B cell (primary cell): Measurements from ENCODE around the gene NCBP2. TPM values are rescaled to one million over a fixed set of nuclear protein-coding genes. Genes with fewer than 3 reads are reported as not detected.

ENCODE experiments used
- ATAC-seq: fragments of 200-7000 bp; cut with Tn5 transposase; one replicate; pipeline ENCODE4 v1.10.0; 2021; ENCODE audit warnings: low read depth, mild to moderate bottlenecking, moderate number of reproducible peaks, moderate library complexity
- CTCF ChIA-PET: fragments of 350-600 bp; sonication (Branson Sonifier 250); formaldehyde crosslinking; loops from one replicate; lab custom pipeline; 2021; ENCODE audit warnings: antibody characterized with exemption, inconsistent platforms; lab: Charles Lee
- POLR2A ChIA-PET: fragments of 350-600 bp; sonication (Branson Sonifier 250); formaldehyde crosslinking; loops from one replicate; lab custom pipeline; 2021; ENCODE audit warnings: antibody characterized with exemption; lab: Charles Lee
- DNase-seq: peaks from one replicate; pipeline ENCODE4 v3.0.0; 2013
- H2AFZ ChIP-seq: 2 replicates; pipeline ENCODE4 v1.6.1; 2012; ENCODE audit warnings: mild to moderate bottlenecking, low read depth, low read length; ENCODE audit not compliant: insufficient read depth, poor library complexity, severe bottlenecking
- H3K27ac ChIP-seq, 2 donors: 1 replicate in 1 of 2; 2 replicates in 1 of 2; pipeline ENCODE4 v1.5.1; 2012 to 2013; ENCODE audit warnings: low read length in 2 of 2, mild to moderate bottlenecking in 2 of 2, moderate library complexity in 1 of 2
- H3K27me3 ChIP-seq, 4 experiments: fragments of 200-600 bp in 1 of 4; sonication (generic) in 1 of 4; replicated peaks in 1 of 4; 1 replicate in 2 of 4; 2 replicates in 2 of 4; pipeline versions ENCODE4 v1.6.1 to v1.7.0; 2013 to 2016; ENCODE audit warnings: low read length in 3 of 4, mild to moderate bottlenecking in 2 of 4, mixed read lengths in 1 of 4, moderate library complexity in 1 of 4; ENCODE audit not compliant: insufficient read depth in 4 of 4, control insufficient read depth in 3 of 4; ENCODE audit errors: control extremely low read depth in 1 of 4
- H3K36me3 ChIP-seq, 2 experiments: replicated peaks in 1 of 2; 1 replicate in 1 of 2; 2 replicates in 1 of 2; pipeline versions ENCODE4 v1.6.1 to v1.7.1; 2013; ENCODE audit warnings: low read length in 1 of 2; ENCODE audit not compliant: insufficient read depth in 2 of 2, control insufficient read depth in 1 of 2; ENCODE audit errors: control extremely low read depth in 1 of 2, extremely low read depth in 1 of 2
- H3K4me1 ChIP-seq, 2 donors: fragments of 200-600 bp in 1 of 2; sonication (generic) in 1 of 2; 1 replicate in 1 of 2; 2 replicates in 1 of 2; pipeline versions ENCODE4 v1.5.1 to v1.6.1; 2013 to 2017; ENCODE audit warnings: low read length in 2 of 2; ENCODE audit not compliant: control insufficient read depth in 2 of 2, insufficient read depth in 2 of 2
- H3K4me2 ChIP-seq: replicated peaks from 2 replicates; pipeline ENCODE3; 2012; ENCODE audit warnings: mild to moderate bottlenecking, low read depth, low read length; ENCODE audit not compliant: poor library complexity, severe bottlenecking
- H3K4me3 ChIP-seq, 5 experiments: fragments of 200-600 bp in 1 of 5; sonication (generic) in 1 of 5; 1 replicate in 3 of 5; 2 replicates in 2 of 5; pipeline versions ENCODE4 v1.5.1 to v1.7.0; 2011 to 2016; ENCODE audit warnings: low read length in 4 of 5, mild to moderate bottlenecking in 4 of 5, low read depth in 2 of 5, control low read depth in 1 of 5, moderate library complexity in 1 of 5; ENCODE audit not compliant: insufficient read depth in 1 of 5; ENCODE audit errors: control extremely low read depth in 1 of 5, extremely low read depth in 1 of 5
- H3K79me2 ChIP-seq: fragments of 200-600 bp; sonication (generic); one replicate; pipeline ENCODE4 v1.6.0; 2016; ENCODE audit warnings: low read length; ENCODE audit not compliant: control insufficient read depth, insufficient read depth
- H3K9ac ChIP-seq: fragments of 200-600 bp; sonication (generic); 2 replicates; pipeline ENCODE4 v1.6.1; 2017; ENCODE audit warnings: mild to moderate bottlenecking, low read length, moderate library complexity
- H3K9me3 ChIP-seq, 3 donors: one replicate each; pipeline versions ENCODE4 v1.6.1 to v1.7.1; 2013; ENCODE audit warnings: low read length in 2 of 3; ENCODE audit not compliant: control insufficient read depth in 2 of 3, insufficient read depth in 1 of 3; ENCODE audit errors: control extremely low read depth in 1 of 3
- H4K20me1 ChIP-seq: 2 replicates; pipeline ENCODE4 v1.6.0; 2012; ENCODE audit warnings: mild to moderate bottlenecking, low read length; ENCODE audit not compliant: insufficient read depth, control insufficient read depth, poor library complexity, severe bottlenecking
- H3K27ac Mint-ChIP-seq: one replicate; pipeline ENCODE4 v1.8.0; 2021; ENCODE audit warnings: mixed read lengths
- H3K27me3 Mint-ChIP-seq: one replicate; pipeline ENCODE4 v1.8.0; 2021; ENCODE audit warnings: mixed read lengths
- H3K4me1 Mint-ChIP-seq: one replicate; pipeline ENCODE4 v1.8.0; 2021; ENCODE audit warnings: mixed read lengths
- H3K4me3 Mint-ChIP-seq: one replicate; pipeline ENCODE4 v1.8.0; 2021; ENCODE audit warnings: mixed read lengths
- H3K9me3 Mint-ChIP-seq: one replicate; pipeline ENCODE4 v1.8.0; 2022; ENCODE audit warnings: mixed read lengths; ENCODE audit not compliant: insufficient read depth
- EZH2 ChIP-seq: IDR thresholded peaks from 2 replicates; pipeline ENCODE4 v1.6.1; 2012; ENCODE audit warnings: borderline replicate concordance, low read depth, mild to moderate bottlenecking, moderate library complexity, low read length; ENCODE audit not compliant: insufficient read depth, poor library complexity, severe bottlenecking
- WGBS: methylation state at CpG from one replicate; pipeline ENCODE4 v1.1.5; 2013; ENCODE audit warnings: missing lambda C conversion rate; ENCODE audit not compliant: insufficient coverage; 5-methylcytosine and 5-hydroxymethylcytosine counted together
- intact Hi-C: fragments of 100-400 bp; cut with micrococcal nuclease; formaldehyde crosslinking; loops from one replicate; pipeline ENCODE4 v1.10.0; 2022
- polyA plus RNA-seq: library from polyadenylated mRNA; depleted of rRNA; stranded (reverse); fragments of >200 nt; gene quantifications from 2 replicates; pipeline ENCODE4 v1.2.3, GENCODE V29; 2012
- total RNA-seq, 2 donors: library from RNA; stranded (reverse); fragments of 120-200 nt in 1 of 2; gene quantifications; 1 replicate in 1 of 2; 2 replicates in 1 of 2; pipeline versions ENCODE4 v1.2.3 to v1.2.4, GENCODE V29; 2013 to 2022
- TF ChIP-seq, protein P1 (sequence below): fragments of 200-600 bp; IDR thresholded peaks from one replicate; pipeline ENCODE4 v1.8.0; 2022; ENCODE audit warnings: antibody characterized with exemption, mild to moderate bottlenecking

NCBP2 gene
- total and polyA plus RNA-seq, 2 donors (not counting 1 experiment from before 2014, with no cell fraction given), result 25.5 to 95.0 TPM

DNA sequence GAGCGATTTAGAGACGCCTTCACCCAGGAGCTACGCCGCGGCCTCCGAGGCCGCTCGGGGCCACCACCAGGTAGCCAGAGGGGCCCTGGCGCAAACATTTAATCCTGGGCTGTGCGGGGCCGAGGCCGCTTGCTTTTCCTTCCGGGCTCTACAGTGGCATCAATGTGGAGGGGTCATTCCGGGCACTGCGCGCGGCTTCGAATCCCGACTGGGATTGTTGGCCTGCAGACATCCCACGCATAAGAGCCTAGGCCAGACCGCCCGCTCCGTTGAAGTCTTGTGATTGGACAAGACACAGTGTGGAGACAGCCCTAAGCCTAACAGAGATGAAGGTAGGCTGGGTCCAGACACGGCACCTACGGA lies 568 bp upstream of the NCBP2 start:
- CTCF ChIA-PET, result interaction anchor here (1.1 to 5.2 kb wide), 8 partner anchors 11 to 333 kb away, joined by 3 to 20 read pairs (median 8); partner anchors contain the start of gene SENP5
- Histone ChIP-seq H3K27ac (peak overlapping the region; percentile 67 to 97), H3K36me3 (peaks cover 0 to 20% of the 10 kb centered on the region in 2 experiments), H3K4me3 (peak overlapping the region; percentile 64 to 99 (median 92)), H3K79me2 (peaks cover 54% of the 10 kb centered on the region), H3K4me1 (peaks cover 29 to 35% of the 10 kb centered on the region in 2 donors), H3K9ac (peak overlapping the region; percentile 95), H3K9me3 (no peaks in the 10 kb centered on the region), H3K27me3 (no peaks in the 10 kb centered on the region), H3K4me2 (peak overlapping the region; percentile 93), H2AFZ (peak overlapping the region; percentile 91), H4K20me1 (peaks cover 18% of the 10 kb centered on the region)
- intact Hi-C loops, result loop anchor here (1.0 to 2.0 kb wide), 7 partner anchors 11 to 440 kb away; partner anchors contain the start of genes FBXO45, PAK2, PIGZ and RNF168
- Mint-ChIP-seq H3K27me3 (no peaks in the 10 kb centered on the region), H3K4me1 (peaks cover 50% of the 10 kb centered on the region), H3K27ac (peak overlapping the region; percentile 99), H3K9me3 (no peaks in the 10 kb centered on the region), H3K4me3 (peak overlapping the region; percentile 98)
- no peak for TF ChIP-seq EZH2
- TF ChIP-seq, protein P1, sequence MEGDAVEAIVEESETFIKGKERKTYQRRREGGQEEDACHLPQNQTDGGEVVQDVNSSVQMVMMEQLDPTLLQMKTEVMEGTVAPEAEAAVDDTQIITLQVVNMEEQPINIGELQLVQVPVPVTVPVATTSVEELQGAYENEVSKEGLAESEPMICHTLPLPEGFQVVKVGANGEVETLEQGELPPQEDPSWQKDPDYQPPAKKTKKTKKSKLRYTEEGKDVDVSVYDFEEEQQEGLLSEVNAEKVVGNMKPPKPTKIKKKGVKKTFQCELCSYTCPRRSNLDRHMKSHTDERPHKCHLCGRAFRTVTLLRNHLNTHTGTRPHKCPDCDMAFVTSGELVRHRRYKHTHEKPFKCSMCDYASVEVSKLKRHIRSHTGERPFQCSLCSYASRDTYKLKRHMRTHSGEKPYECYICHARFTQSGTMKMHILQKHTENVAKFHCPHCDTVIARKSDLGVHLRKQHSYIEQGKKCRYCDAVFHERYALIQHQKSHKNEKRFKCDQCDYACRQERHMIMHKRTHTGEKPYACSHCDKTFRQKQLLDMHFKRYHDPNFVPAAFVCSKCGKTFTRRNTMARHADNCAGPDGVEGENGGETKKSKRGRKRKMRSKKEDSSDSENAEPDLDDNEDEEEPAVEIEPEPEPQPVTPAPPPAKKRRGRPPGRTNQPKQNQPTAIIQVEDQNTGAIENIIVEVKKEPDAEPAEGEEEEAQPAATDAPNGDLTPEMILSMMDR, result no peak
- DNase-seq, result no peak
- POLR2A ChIA-PET, result interaction anchor here (1.4 to 2.8 kb wide), 5 partner anchors 11 to 375 kb away, joined by 3 to 18 read pairs (median 8); partner anchors contain the start of genes FBXO45, PAK2, SENP5 and WDR53
- 0% methylated on average over 25 of the region's 25 CpGs for WGBS
- no peak for ATAC-seq

DNA sequence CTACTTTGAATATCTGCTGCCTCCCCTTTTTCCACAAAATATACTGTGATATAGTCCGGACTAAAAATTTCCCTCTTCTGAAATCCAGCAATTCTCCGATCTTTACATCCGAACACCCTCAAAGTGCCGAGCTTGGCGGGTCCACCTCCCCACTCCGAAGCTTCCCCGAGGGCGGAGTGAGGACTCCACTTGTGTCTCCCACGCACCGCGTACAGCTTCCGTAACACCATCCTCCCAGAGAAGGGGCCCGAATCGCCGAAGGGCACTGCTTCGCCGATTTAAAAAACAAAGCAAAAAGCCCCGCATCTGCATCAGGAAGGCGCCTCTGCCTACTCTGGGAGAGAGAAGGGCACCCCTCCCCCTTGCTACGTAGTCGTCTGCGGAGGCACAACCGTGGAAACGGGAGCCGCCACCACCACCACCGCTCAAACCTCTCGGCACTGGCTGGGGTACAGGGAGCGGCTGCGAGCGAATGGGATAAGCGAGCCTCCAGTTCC lies 551 bp downstream of the NCBP2 start:
- CTCF ChIA-PET, result interaction anchor here (0.7 to 5.2 kb wide), 11 partner anchors 10 to 332 kb away, joined by 3 to 20 read pairs (median 6); partner anchors contain the start of genes NRROS, PAK2 and SENP5
- peak overlapping the region; percentile 99 for H3K27ac Mint-ChIP-seq
- Histone ChIP-seq H2AFZ (peak overlapping the region; percentile 91), H3K4me2 (peak overlapping the region; percentile 93), H3K79me2 (peaks cover 54% of the 10 kb centered on the region), H3K9ac (peak overlapping the region; percentile 95), H3K27me3 (no peaks in the 10 kb centered on the region), H3K4me1 (peaks cover 29 to 35% of the 10 kb centered on the region in 2 donors), H3K36me3 (peaks cover 0 to 31% of the 10 kb centered on the region in 2 experiments), H3K9me3 (no peaks in the 10 kb centered on the region), H4K20me1 (peaks cover 18% of the 10 kb centered on the region), H3K27ac (peak overlapping the region; percentile 92 to 97), H3K4me3 (peak overlapping the region; percentile 83 to 99 (median 92))
- under 1% methylated on average over 31 of the region's 31 CpGs for WGBS
- H3K9me3 Mint-ChIP-seq, result no peaks in the 10 kb centered on the region
- no peak for DNase-seq
- TF ChIP-seq, protein P1, result no peak
- no peak for TF ChIP-seq EZH2
- peak; percentile 31 for ATAC-seq
- H3K4me3 Mint-ChIP-seq, result peak overlapping the region; percentile 98
- POLR2A ChIA-PET, result interaction anchor here (0.5 to 2.8 kb wide), 9 partner anchors 8 to 373 kb away, joined by 3 to 18 read pairs (median 5); partner anchors contain the start of genes FBXO45, PAK2, SENP5 and WDR53
- intact Hi-C loops, result loop anchor here (1.0 to 2.0 kb wide), 7 partner anchors 9 to 438 kb away; partner anchors contain the start of genes FBXO45, PAK2, PIGZ and RNF168
- peaks cover 50% of the 10 kb centered on the region for H3K4me1 Mint-ChIP-seq
- no peaks in the 10 kb centered on the region for H3K27me3 Mint-ChIP-seq
